ENCODE data around the gene ARHGEF9. TPM values are rescaled to one million over a fixed set of nuclear protein-coding genes. Genes with fewer than 3 reads are reported as not detected.
A peak's percentile ranks its signal among the peaks of the same experiment; 100 is the strongest.

Gene ARHGEF9
- total and polyA plus RNA-seq, 12 donors = 8.6 to 63.2 (median 45.4) TPM

- Histone ChIP-seq H3K36me3 (no peaks in the 10 kb centered on the region), H3K4me1 (peaks cover 0 to 5% (median 0%) of the 10 kb centered on the region in 9 donors), H3K9me3 (peaks cover 0 to 7% (median 0%) of the 10 kb centered on the region in 11 donors), H3K27me3 (peaks cover 0 to 26% (median 0%) of the 10 kb centered on the region in 7 donors), H3K4me3 (peak overlapping the region in 9 of 10 donors; percentile 33 to 56 (median 55)), H3K27ac (peak overlapping the region in 6 of 10 donors; percentile 11 to 54 (median 42))
- DNase-seq = peak in 1 of 2 donors; percentile 5
- no peak for TF ChIP-seq CTCF (IDR thresholded peaks at IDR 0.05)
- intact Hi-C loops (cut with DNase I) = no loop called here
- peak in 7 of 8 donors; percentile 33 to 75 (median 54) for ATAC-seq
- 8 to 18% methylated on average over 4 of the region's 4 CpGs for WGBS, 2 donors
Measured at GRCh38 chrX:63784346-63784901, 590 bp downstream of the ARHGEF9 start.

GRCh38 chrX:63782515-63782914 is 2.5 kb downstream of the ARHGEF9 start:
- Histone ChIP-seq H3K27ac (no peak overlapping the region), H3K27me3 (peaks cover 0 to 15% (median 0%) of the 10 kb centered on the region in 7 donors), H3K36me3 (no peaks in the 10 kb centered on the region), H3K4me1 (peaks cover 0 to 5% (median 0%) of the 10 kb centered on the region in 9 donors), H3K4me3 (no peak overlapping the region), H3K9me3 (peaks cover 0 to 25% (median 4%) of the 10 kb centered on the region in 11 donors)
- DNase-seq (no peak), ATAC-seq (no peak)
- 91 to 94% methylated on average over 6 of the region's 6 CpGs for WGBS, 2 donors
- intact Hi-C loops (cut with DNase I) = no loop called here
- TF ChIP-seq CTCF (IDR thresholded peaks at IDR 0.05) = no peak

- Histone ChIP-seq H3K4me1 (no peaks in the 10 kb centered on the region), H3K27me3 (peaks cover 0 to 4% (median 0%) of the 10 kb centered on the region in 7 donors), H3K36me3 (no peaks in the 10 kb centered on the region), H3K9me3 (peaks cover 0 to 16% (median 0%) of the 10 kb centered on the region in 11 donors), H3K27ac (no peak overlapping the region), H3K4me3 (no peak overlapping the region)
- WGBS, 2 donors = 99 to 100% methylated on average over 2 of the region's 2 CpGs
- no peak for TF ChIP-seq CTCF (IDR thresholded peaks at IDR 0.05)
- intact Hi-C loops (cut with DNase I) = no loop called here
- DNase-seq (no peak), ATAC-seq (no peak)
Measured at GRCh38 chrX:63768760-63769159, 16.3 kb downstream of the ARHGEF9 start.

GRCh38 chrX:63765712-63766111 is 19.3 kb downstream of the ARHGEF9 start:
- peaks cover 0 to 16% (median 0%) of the 10 kb centered on the region in 11 donors for H3K9me3 ChIP-seq
- H3K27ac ChIP-seq = no peak overlapping the region
- TF ChIP-seq CTCF (IDR thresholded peaks at IDR 0.05) = no peak
- H3K27me3 ChIP-seq = peaks cover 0 to 7% (median 0%) of the 10 kb centered on the region in 7 donors
- ATAC-seq (no peak), DNase-seq (no peak)
- H3K4me1 ChIP-seq = peaks cover 0 to 14% (median 0%) of the 10 kb centered on the region in 9 donors
- intact Hi-C loops (cut with DNase I) = no loop called here
- WGBS, 2 donors = 77 to 80% methylated on average over 4 of the region's 4 CpGs
- no peaks in the 10 kb centered on the region for H3K36me3 ChIP-seq
- H3K4me3 ChIP-seq = no peak overlapping the region
